ENCODE measurements around the gene ZNF197.

Gene ZNF197

GRCh38 chr3:44659434-44659833, 34.6 kb downstream of the ZNF197 start:
- TF ChIP-seq POLR2AphosphoS5 (IDR thresholded peaks at IDR 0.05; ENCODE audit: low read depth, low read length) (no peak), FOXP2 (optimal IDR thresholded peaks at IDR 0.05; ENCODE audit: borderline replicate concordance, extremely low read depth, extremely low read length, insufficient read depth) (no peak), SIN3A (IDR thresholded peaks at IDR 0.05; ENCODE audit: borderline replicate concordance, insufficient read depth, low read length) (no peak), TAF1 (IDR thresholded peaks at IDR 0.05; ENCODE audit: borderline replicate concordance, insufficient read depth, low read length) (no peak)
- TF ChIP-seq, protein P1, sequence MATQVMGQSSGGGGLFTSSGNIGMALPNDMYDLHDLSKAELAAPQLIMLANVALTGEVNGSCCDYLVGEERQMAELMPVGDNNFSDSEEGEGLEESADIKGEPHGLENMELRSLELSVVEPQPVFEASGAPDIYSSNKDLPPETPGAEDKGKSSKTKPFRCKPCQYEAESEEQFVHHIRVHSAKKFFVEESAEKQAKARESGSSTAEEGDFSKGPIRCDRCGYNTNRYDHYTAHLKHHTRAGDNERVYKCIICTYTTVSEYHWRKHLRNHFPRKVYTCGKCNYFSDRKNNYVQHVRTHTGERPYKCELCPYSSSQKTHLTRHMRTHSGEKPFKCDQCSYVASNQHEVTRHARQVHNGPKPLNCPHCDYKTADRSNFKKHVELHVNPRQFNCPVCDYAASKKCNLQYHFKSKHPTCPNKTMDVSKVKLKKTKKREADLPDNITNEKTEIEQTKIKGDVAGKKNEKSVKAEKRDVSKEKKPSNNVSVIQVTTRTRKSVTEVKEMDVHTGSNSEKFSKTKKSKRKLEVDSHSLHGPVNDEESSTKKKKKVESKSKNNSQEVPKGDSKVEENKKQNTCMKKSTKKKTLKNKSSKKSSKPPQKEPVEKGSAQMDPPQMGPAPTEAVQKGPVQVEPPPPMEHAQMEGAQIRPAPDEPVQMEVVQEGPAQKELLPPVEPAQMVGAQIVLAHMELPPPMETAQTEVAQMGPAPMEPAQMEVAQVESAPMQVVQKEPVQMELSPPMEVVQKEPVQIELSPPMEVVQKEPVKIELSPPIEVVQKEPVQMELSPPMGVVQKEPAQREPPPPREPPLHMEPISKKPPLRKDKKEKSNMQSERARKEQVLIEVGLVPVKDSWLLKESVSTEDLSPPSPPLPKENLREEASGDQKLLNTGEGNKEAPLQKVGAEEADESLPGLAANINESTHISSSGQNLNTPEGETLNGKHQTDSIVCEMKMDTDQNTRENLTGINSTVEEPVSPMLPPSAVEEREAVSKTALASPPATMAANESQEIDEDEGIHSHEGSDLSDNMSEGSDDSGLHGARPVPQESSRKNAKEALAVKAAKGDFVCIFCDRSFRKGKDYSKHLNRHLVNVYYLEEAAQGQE (IDR thresholded peaks at IDR 0.05; ENCODE audit: insufficient read depth in 1 of 2, low read depth in 2 of 2, low read length in 2 of 2) = no peak

- TF ChIP-seq SIN3A (IDR thresholded peaks at IDR 0.05; ENCODE audit: borderline replicate concordance, insufficient read depth, low read length) (no peak), TAF1 (IDR thresholded peaks at IDR 0.05; ENCODE audit: borderline replicate concordance, insufficient read depth, low read length) (no peak), POLR2AphosphoS5 (IDR thresholded peaks at IDR 0.05; ENCODE audit: low read depth, low read length) (no peak), FOXP2 (optimal IDR thresholded peaks at IDR 0.05; ENCODE audit: borderline replicate concordance, extremely low read depth, extremely low read length, insufficient read depth) (no peak)
- TF ChIP-seq, protein P1 (IDR thresholded peaks at IDR 0.05; ENCODE audit: insufficient read depth in 1 of 2, low read depth in 2 of 2, low read length in 2 of 2) = no peak
These were observed 36.4 kb downstream of the ZNF197 start for GRCh38 chr3:44661189-44661588.

- no peak for TF ChIP-seq FOXP2 (optimal IDR thresholded peaks at IDR 0.05; ENCODE audit: borderline replicate concordance, extremely low read depth, extremely low read length, insufficient read depth)
- TF ChIP-seq, protein P1 (IDR thresholded peaks at IDR 0.05; ENCODE audit: insufficient read depth in 1 of 2, low read depth in 2 of 2, low read length in 2 of 2) = no peak
- no peak for TF ChIP-seq TAF1 (IDR thresholded peaks at IDR 0.05; ENCODE audit: borderline replicate concordance, insufficient read depth, low read length)
- TF ChIP-seq POLR2AphosphoS5 (IDR thresholded peaks at IDR 0.05; ENCODE audit: low read depth, low read length) = no peak
- no peak for TF ChIP-seq SIN3A (IDR thresholded peaks at IDR 0.05; ENCODE audit: borderline replicate concordance, insufficient read depth, low read length)
These were observed 40.3 kb downstream of the ZNF197 start for GRCh38 chr3:44665173-44665572.

- no peak for TF ChIP-seq TAF1 (IDR thresholded peaks at IDR 0.05; ENCODE audit: borderline replicate concordance, insufficient read depth, low read length)
- no peak for TF ChIP-seq POLR2AphosphoS5 (IDR thresholded peaks at IDR 0.05; ENCODE audit: low read depth, low read length)
- TF ChIP-seq, protein P1 (IDR thresholded peaks at IDR 0.05; ENCODE audit: insufficient read depth in 1 of 2, low read depth in 2 of 2, low read length in 2 of 2) = no peak
- no peak for TF ChIP-seq FOXP2 (optimal IDR thresholded peaks at IDR 0.05; ENCODE audit: borderline replicate concordance, extremely low read depth, extremely low read length, insufficient read depth)
- no peak for TF ChIP-seq SIN3A (IDR thresholded peaks at IDR 0.05; ENCODE audit: borderline replicate concordance, insufficient read depth, low read length)
These were observed 41.5 kb downstream of the ZNF197 start for GRCh38 chr3:44666346-44666745.

DNA sequence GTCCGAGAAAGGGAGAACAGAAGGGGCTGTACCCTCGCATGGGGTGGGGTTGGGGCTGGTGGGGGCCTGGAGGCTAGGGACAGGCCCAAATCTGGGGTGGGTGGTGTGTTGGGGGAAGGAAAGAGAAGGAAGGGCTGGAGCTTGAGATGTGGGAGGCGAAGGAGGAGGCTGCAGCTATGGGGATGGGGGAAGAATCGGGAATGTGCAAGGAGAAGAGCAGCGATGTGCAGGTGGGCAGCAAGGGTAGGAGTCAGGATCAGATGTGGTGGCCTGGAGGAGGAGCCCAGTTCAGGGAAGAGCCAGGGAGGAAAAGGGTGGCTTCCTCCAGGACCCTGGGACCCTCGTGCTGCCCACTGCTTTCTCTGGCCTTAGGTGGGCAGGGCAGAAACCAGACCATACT, 44.9 kb downstream of the ZNF197 start:
- TF ChIP-seq SIN3A (IDR thresholded peaks at IDR 0.05; ENCODE audit: borderline replicate concordance, insufficient read depth, low read length) = no peak
- no peak for TF ChIP-seq FOXP2 (optimal IDR thresholded peaks at IDR 0.05; ENCODE audit: borderline replicate concordance, extremely low read depth, extremely low read length, insufficient read depth)
- TF ChIP-seq, protein P1 (IDR thresholded peaks at IDR 0.05; ENCODE audit: insufficient read depth in 1 of 2, low read depth in 2 of 2, low read length in 2 of 2) = no peak
- no peak for TF ChIP-seq TAF1 (IDR thresholded peaks at IDR 0.05; ENCODE audit: borderline replicate concordance, insufficient read depth, low read length)
- TF ChIP-seq POLR2AphosphoS5 (IDR thresholded peaks at IDR 0.05; ENCODE audit: low read depth, low read length) = no peak
